Esophagus muscularis mucosa (tissue), 4 donors: ENCODE data around the gene MIPOL1. TPM values are rescaled to one million over a fixed set of nuclear protein-coding genes. Genes with fewer than 3 reads are reported as not detected.

Experiments
- DNase-seq: peaks from one replicate; pipeline ENCODE4 v3.0.0-alpha.2; 2017; ENCODE audit errors: extremely low spot score
- H3K27ac ChIP-seq, 4 donors: fragments of 200-600 bp; sonication (generic); replicated peaks in 1 of 4; 1 replicate in 3 of 4; 2 replicates in 1 of 4; pipeline ENCODE4 v1.5.1; 2016 to 2019; ENCODE audit warnings: mild to moderate bottlenecking in 1 of 4
- H3K27me3 ChIP-seq, 4 donors: fragments of 200-600 bp; sonication (generic); one replicate each; pipeline versions ENCODE4 v1.5.1 to v1.6.0; 2016 to 2019
- H3K36me3 ChIP-seq, 4 donors: fragments of 200-600 bp; sonication (generic); one replicate each; pipeline ENCODE4 v1.5.1; 2016 to 2019
- H3K4me1 ChIP-seq, 4 donors: fragments of 200-600 bp; sonication (generic); one replicate each; pipeline ENCODE4 v1.5.1; 2016 to 2019
- H3K4me3 ChIP-seq, 4 donors: fragments of 200-600 bp; sonication (generic); 1 replicate in 2 of 4; 2 replicates in 2 of 4; pipeline ENCODE4 v1.5.1; 2016 to 2019; ENCODE audit warnings: mild to moderate bottlenecking in 4 of 4, moderate library complexity in 1 of 4
- H3K9me3 ChIP-seq, 4 donors: fragments of 200-600 bp; sonication (generic); 1 replicate in 3 of 4; 2 replicates in 1 of 4; pipeline ENCODE4 v1.5.1; 2016 to 2019
- CTCF ChIP-seq, 3 experiments: fragments of 200-600 bp in 2 of 3; fragments of 450-650 bp in 1 of 3; sonication (generic) in 2 of 3; IDR thresholded peaks; one replicate each; pipeline ENCODE4 v1.5.1; 2017 to 2019; ENCODE audit warnings: antibody characterized with exemption in 3 of 3, mild to moderate bottlenecking in 2 of 3, moderate library complexity in 1 of 3
- EP300 ChIP-seq: sonication (generic); formaldehyde crosslinking; IDR thresholded peaks from one replicate; pipeline ENCODE4 v1.6.1; 2017; ENCODE audit warnings: antibody characterized with exemption
- POLR2A ChIP-seq: fragments of 450-650 bp; IDR thresholded peaks from one replicate; pipeline ENCODE4 v1.6.1; 2017; ENCODE audit warnings: antibody characterized with exemption, moderate library complexity, mild to moderate bottlenecking, low read depth
- POLR2AphosphoS5 ChIP-seq, 2 donors: sonication (generic); formaldehyde crosslinking; IDR thresholded peaks; one replicate each; pipeline ENCODE4 v1.6.1; 2017; ENCODE audit warnings: antibody characterized with exemption in 2 of 2
- WGBS: methylation state at CpG from one replicate; pipeline ENCODE4 v1.1.5; 2018; 5-methylcytosine and 5-hydroxymethylcytosine counted together
- intact Hi-C: fragments of 100-400 bp; cut with DNase I; formaldehyde crosslinking; loops from one replicate; pipeline ENCODE4 v1.15.1; 2023
- total RNA-seq, 4 donors: library from RNA; depleted of rRNA; stranded (reverse); fragments of >200 nt; gene quantifications; one replicate each; pipeline versions ENCODE4 v1.1.0 to v1.2.1, GENCODE V29; 2016

Gene MIPOL1
- total RNA-seq, 4 donors from 2014 or later, result 6.5 to 21.2 (median 10.4) TPM

GRCh38 chr14:37429618-37430017, 231.9 kb downstream of the MIPOL1 start:
- H3K27me3 ChIP-seq, result no peaks in the 10 kb centered on the region
- TF ChIP-seq EP300 (no peak), POLR2A (no peak), CTCF (IDR thresholded peaks at IDR 0.05) (no peak), POLR2AphosphoS5 (IDR thresholded peaks at IDR 0.05) (no peak)
- no peak overlapping the region for H3K27ac ChIP-seq
- H3K4me3 ChIP-seq, result no peak overlapping the region
- peaks cover 0 to 1% (median 0%) of the 10 kb centered on the region in 4 donors for H3K36me3 ChIP-seq
- no peaks in the 10 kb centered on the region for H3K4me1 ChIP-seq
- no peak for DNase-seq
- intact Hi-C loops, result no loop called here
- H3K9me3 ChIP-seq, result no peaks in the 10 kb centered on the region
- WGBS, result 88% methylated on average over 1 of the region's 1 CpG

DNA sequence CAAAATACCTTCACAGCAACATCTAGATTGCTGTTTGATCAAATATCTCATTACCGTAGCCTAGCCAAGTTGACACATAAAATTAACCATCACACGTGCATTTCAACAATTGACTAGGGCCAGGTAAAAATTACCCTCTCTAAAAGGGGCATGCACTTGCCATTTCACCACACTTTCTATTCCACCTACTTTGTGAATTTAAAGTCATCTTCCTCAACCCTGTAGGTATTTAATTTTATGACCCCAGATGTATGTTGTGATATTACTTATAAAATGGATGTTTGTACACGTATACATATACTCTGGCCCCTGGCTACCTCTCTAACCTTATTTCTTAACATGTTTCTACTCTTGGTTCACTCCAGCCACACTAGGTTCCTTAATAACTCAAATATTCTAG, 237.1 kb downstream of the MIPOL1 start:
- no peak for DNase-seq
- Histone ChIP-seq H3K27ac (no peak overlapping the region), H3K27me3 (no peaks in the 10 kb centered on the region)

GRCh38 chr14:37436519-37436918, 238.8 kb downstream of the MIPOL1 start:
- H3K9me3 ChIP-seq, result no peaks in the 10 kb centered on the region
- TF ChIP-seq CTCF (IDR thresholded peaks at IDR 0.05) (no peak), POLR2A (no peak), EP300 (no peak), POLR2AphosphoS5 (IDR thresholded peaks at IDR 0.05) (no peak)
- H3K4me3 ChIP-seq, result no peak overlapping the region
- no peaks in the 10 kb centered on the region for H3K4me1 ChIP-seq
- H3K36me3 ChIP-seq, result no peaks in the 10 kb centered on the region
- no peaks in the 10 kb centered on the region for H3K27me3 ChIP-seq
- no peak overlapping the region for H3K27ac ChIP-seq
- intact Hi-C loops, result no loop called here
- no peak for DNase-seq
- WGBS, result 88% methylated on average over 3 of the region's 3 CpGs

More for the DNA sequence above, 237.1 kb downstream of the MIPOL1 start:
- Histone ChIP-seq H3K4me3 (no peak overlapping the region), H3K36me3 (no peaks in the 10 kb centered on the region), H3K4me1 (no peaks in the 10 kb centered on the region), H3K9me3 (no peaks in the 10 kb centered on the region)
- no peak for TF ChIP-seq POLR2AphosphoS5 (IDR thresholded peaks at IDR 0.05)
- intact Hi-C loops, result no loop called here
- 96% methylated on average over 3 of the region's 3 CpGs for WGBS

- Histone ChIP-seq H3K4me1 (no peaks in the 10 kb centered on the region), H3K27ac (no peak overlapping the region), H3K36me3 (no peaks in the 10 kb centered on the region), H3K9me3 (no peaks in the 10 kb centered on the region), H3K4me3 (no peak overlapping the region), H3K27me3 (no peaks in the 10 kb centered on the region)
- DNase-seq, result no peak
- intact Hi-C loops, result no loop called here
- 56% methylated on average over 2 of the region's 2 CpGs for WGBS
- TF ChIP-seq POLR2AphosphoS5 (IDR thresholded peaks at IDR 0.05) (no peak), EP300 (no peak), POLR2A (no peak), CTCF (IDR thresholded peaks at IDR 0.05) (no peak)
Measured at GRCh38 chr14:37437490-37437889, 239.8 kb downstream of the MIPOL1 start.

DNA sequence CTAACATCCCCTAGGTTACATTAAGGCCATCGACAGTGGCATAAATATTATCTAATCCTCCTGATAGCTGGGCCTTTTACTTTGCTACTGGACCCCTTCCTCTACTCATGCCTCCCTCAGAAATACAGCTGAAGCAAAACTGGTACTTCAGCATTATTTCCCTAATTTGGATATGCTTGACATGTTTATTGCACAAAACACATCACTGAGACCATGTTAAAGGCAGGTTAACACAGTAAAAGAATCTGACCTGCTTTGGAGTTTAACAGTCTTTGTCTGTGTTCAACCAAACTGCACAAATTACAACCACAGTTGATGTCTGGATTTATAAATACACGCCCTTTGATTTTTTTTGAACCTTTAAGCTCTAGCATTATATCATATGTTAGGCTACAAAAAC, 240.7 kb downstream of the MIPOL1 start:
- DNase-seq, result no peak
- WGBS, result 90% methylated on average over 2 of the region's 2 CpGs

More for the DNA sequence above, 240.7 kb downstream of the MIPOL1 start:
- Histone ChIP-seq H3K27me3 (no peaks in the 10 kb centered on the region), H3K9me3 (no peaks in the 10 kb centered on the region), H3K4me3 (no peak overlapping the region), H3K27ac (no peak overlapping the region), H3K36me3 (no peaks in the 10 kb centered on the region), H3K4me1 (no peaks in the 10 kb centered on the region)
- TF ChIP-seq CTCF (IDR thresholded peaks at IDR 0.05), result no peak
- TF ChIP-seq POLR2AphosphoS5 (IDR thresholded peaks at IDR 0.05), result no peak
- no peak for TF ChIP-seq EP300
- TF ChIP-seq POLR2A, result no peak
- intact Hi-C loops, result no loop called here
